ENCODE data around the gene IVD. TPM values are rescaled to one million over a fixed set of nuclear protein-coding genes. Genes with fewer than 3 reads are reported as not detected.

IVD gene
- polyA plus RNA-seq, 2 donors = 13.4 to 14.9 TPM

- H3K4me1 ChIP-seq (ENCODE audit: control insufficient read depth in 2 of 2, insufficient read depth in 2 of 2, low read length in 1 of 2) = peaks cover 2 to 11% of the 10 kb centered on the region in 2 donors
- no peaks in the 10 kb centered on the region for H3K9me3 ChIP-seq (ENCODE audit: control insufficient read depth in 2 of 2, insufficient read depth in 1 of 2, low read depth in 1 of 2, low read length in 1 of 2)
- H3K36me3 ChIP-seq (ENCODE audit: control insufficient read depth in 2 of 2, insufficient read depth in 2 of 2, low read length in 1 of 2) = no peaks in the 10 kb centered on the region
- no peak overlapping the region for H3K27ac ChIP-seq (ENCODE audit: low read depth in 2 of 2, low read length in 1 of 2)
- H3K4me3 ChIP-seq (ENCODE audit: low read depth in 1 of 2, low read length in 2 of 2) = peak overlapping the region; percentile 4 to 12
- peaks cover 4 to 8% of the 10 kb centered on the region in 2 donors for H3K27me3 ChIP-seq (ENCODE audit: control insufficient read depth in 1 of 2, insufficient read depth in 2 of 2, low read length in 2 of 2)
- WGBS, 2 donors = 1% methylated on average over 34 to 38 of the region's 39 CpGs
These were observed 30.7 kb downstream of the IVD start for GRCh38 chr15:40436116-40436891.

- 11 to 15% methylated on average over 17 of the region's 17 CpGs for WGBS, 2 donors
- no peaks in the 10 kb centered on the region for H3K36me3 ChIP-seq (ENCODE audit: control insufficient read depth in 2 of 2, insufficient read depth in 2 of 2, low read length in 1 of 2)
- peaks cover 1 to 11% of the 10 kb centered on the region in 2 donors for H3K4me1 ChIP-seq (ENCODE audit: control insufficient read depth in 2 of 2, insufficient read depth in 2 of 2, low read length in 1 of 2)
- no peaks in the 10 kb centered on the region for H3K9me3 ChIP-seq (ENCODE audit: control insufficient read depth in 2 of 2, insufficient read depth in 1 of 2, low read depth in 1 of 2, low read length in 1 of 2)
- H3K27me3 ChIP-seq (ENCODE audit: control insufficient read depth in 1 of 2, insufficient read depth in 2 of 2, low read length in 2 of 2) = peaks cover 4 to 8% of the 10 kb centered on the region in 2 donors
- no peak overlapping the region for H3K4me3 ChIP-seq (ENCODE audit: low read depth in 1 of 2, low read length in 2 of 2)
- H3K27ac ChIP-seq (ENCODE audit: low read depth in 2 of 2, low read length in 1 of 2) = no peak overlapping the region
These were observed 31.5 kb downstream of the IVD start for GRCh38 chr15:40436892-40437751.

DNA sequence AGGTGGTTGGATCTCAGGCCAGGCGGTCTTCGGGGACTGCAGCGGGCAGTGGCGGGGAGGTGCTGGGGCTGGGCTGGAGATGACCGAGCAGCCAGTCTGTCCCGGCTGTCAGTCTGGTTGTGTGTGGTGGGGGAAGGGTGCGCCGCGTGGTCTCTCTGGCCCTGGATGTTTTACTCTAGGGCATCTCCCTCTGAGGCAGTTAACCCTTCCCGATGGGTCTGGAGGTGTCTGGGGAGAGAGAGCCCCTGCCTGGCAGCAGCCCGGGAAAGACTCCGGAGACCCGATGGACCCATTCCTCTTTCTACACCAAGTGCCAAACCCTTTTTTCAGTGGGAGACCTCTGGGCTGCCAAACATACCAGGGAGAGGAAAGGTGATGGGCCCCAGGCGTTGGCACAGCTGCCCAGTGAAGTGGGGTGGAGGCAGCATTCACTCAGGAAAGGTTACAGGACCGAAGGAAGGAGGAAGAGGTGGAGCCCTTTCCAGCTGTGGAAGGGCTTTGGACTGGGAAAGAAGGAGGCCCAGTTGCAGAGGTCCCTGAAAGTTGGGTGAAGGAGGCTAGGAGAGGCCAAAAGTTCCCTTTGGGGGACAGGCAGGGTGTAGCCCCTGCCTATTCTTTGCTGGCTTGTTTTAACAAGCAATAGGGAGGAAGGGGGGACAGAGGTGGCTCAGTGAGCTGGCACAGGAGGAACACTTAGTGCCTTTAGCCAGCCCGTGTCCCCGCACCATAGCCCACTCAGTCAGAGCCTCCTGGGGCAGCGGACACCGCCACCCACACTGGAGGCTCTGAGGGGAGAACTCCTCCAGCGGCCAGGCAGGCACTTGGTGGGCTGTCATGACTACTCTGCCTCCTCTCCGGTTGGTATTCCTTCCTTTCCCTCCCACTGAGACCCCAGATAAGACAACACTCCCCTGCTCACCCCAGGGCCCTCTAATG is 32.4 kb downstream of the IVD start:
- H3K27me3 ChIP-seq (ENCODE audit: control insufficient read depth in 1 of 2, insufficient read depth in 2 of 2, low read length in 2 of 2) = peaks cover 4 to 8% of the 10 kb centered on the region in 2 donors
- 49 to 56% methylated on average over 16 to 21 of the region's 21 CpGs for WGBS, 2 donors
- H3K4me1 ChIP-seq (ENCODE audit: control insufficient read depth in 2 of 2, insufficient read depth in 2 of 2, low read length in 1 of 2) = peaks cover 0 to 12% of the 10 kb centered on the region in 2 donors

GRCh38 chr15:40438712-40439111 is 33.1 kb downstream of the IVD start:
- Histone ChIP-seq H3K27ac (ENCODE audit: low read depth in 2 of 2, low read length in 1 of 2) (no peak overlapping the region), H3K36me3 (ENCODE audit: control insufficient read depth in 2 of 2, insufficient read depth in 2 of 2, low read length in 1 of 2) (no peaks in the 10 kb centered on the region), H3K27me3 (ENCODE audit: control insufficient read depth in 1 of 2, insufficient read depth in 2 of 2, low read length in 2 of 2) (peaks cover 4 to 8% of the 10 kb centered on the region in 2 donors), H3K4me1 (ENCODE audit: control insufficient read depth in 2 of 2, insufficient read depth in 2 of 2, low read length in 1 of 2) (peaks cover 0 to 13% of the 10 kb centered on the region in 2 donors), H3K9me3 (ENCODE audit: control insufficient read depth in 2 of 2, insufficient read depth in 1 of 2, low read depth in 1 of 2, low read length in 1 of 2) (no peaks in the 10 kb centered on the region), H3K4me3 (ENCODE audit: low read depth in 1 of 2, low read length in 2 of 2) (no peak overlapping the region)
- WGBS, 2 donors = 67 to 70% methylated on average over 12 of the region's 12 CpGs

More for the DNA sequence above, 32.4 kb downstream of the IVD start:
- Histone ChIP-seq H3K9me3 (ENCODE audit: control insufficient read depth in 2 of 2, insufficient read depth in 1 of 2, low read depth in 1 of 2, low read length in 1 of 2) (no peaks in the 10 kb centered on the region), H3K27ac (ENCODE audit: low read depth in 2 of 2, low read length in 1 of 2) (no peak overlapping the region), H3K4me3 (ENCODE audit: low read depth in 1 of 2, low read length in 2 of 2) (no peak overlapping the region), H3K36me3 (ENCODE audit: control insufficient read depth in 2 of 2, insufficient read depth in 2 of 2, low read length in 1 of 2) (no peaks in the 10 kb centered on the region)

GRCh38 chr15:40439461-40439959 is 33.9 kb downstream of the IVD start:
- no peaks in the 10 kb centered on the region for H3K36me3 ChIP-seq (ENCODE audit: control insufficient read depth in 2 of 2, insufficient read depth in 2 of 2, low read length in 1 of 2)
- peaks cover 4 to 8% of the 10 kb centered on the region in 2 donors for H3K27me3 ChIP-seq (ENCODE audit: control insufficient read depth in 1 of 2, insufficient read depth in 2 of 2, low read length in 2 of 2)
- H3K4me1 ChIP-seq (ENCODE audit: control insufficient read depth in 2 of 2, insufficient read depth in 2 of 2, low read length in 1 of 2) = peaks cover 0 to 13% of the 10 kb centered on the region in 2 donors
- no peaks in the 10 kb centered on the region for H3K9me3 ChIP-seq (ENCODE audit: control insufficient read depth in 2 of 2, insufficient read depth in 1 of 2, low read depth in 1 of 2, low read length in 1 of 2)
- WGBS, 2 donors = 10 to 14% methylated on average over 15 of the region's 15 CpGs
- peak overlapping the region; percentile 43 to 68 for H3K4me3 ChIP-seq (ENCODE audit: low read depth in 1 of 2, low read length in 2 of 2)
- no peak overlapping the region for H3K27ac ChIP-seq (ENCODE audit: low read depth in 2 of 2, low read length in 1 of 2)

GRCh38 chr15:40439960-40440742 is 34.6 kb downstream of the IVD start:
- Histone ChIP-seq H3K27me3 (ENCODE audit: control insufficient read depth in 1 of 2, insufficient read depth in 2 of 2, low read length in 2 of 2) (peaks cover 4 to 8% of the 10 kb centered on the region in 2 donors), H3K36me3 (ENCODE audit: control insufficient read depth in 2 of 2, insufficient read depth in 2 of 2, low read length in 1 of 2) (no peaks in the 10 kb centered on the region), H3K4me1 (ENCODE audit: control insufficient read depth in 2 of 2, insufficient read depth in 2 of 2, low read length in 1 of 2) (peaks cover 0 to 13% of the 10 kb centered on the region in 2 donors), H3K27ac (ENCODE audit: low read depth in 2 of 2, low read length in 1 of 2) (no peak overlapping the region), H3K9me3 (ENCODE audit: control insufficient read depth in 2 of 2, insufficient read depth in 1 of 2, low read depth in 1 of 2, low read length in 1 of 2) (no peaks in the 10 kb centered on the region), H3K4me3 (ENCODE audit: low read depth in 1 of 2, low read length in 2 of 2) (peak overlapping the region; percentile 43 to 68)
- WGBS, 2 donors = 0 to 1% methylated on average over 34 to 35 of the region's 35 CpGs

DNA sequence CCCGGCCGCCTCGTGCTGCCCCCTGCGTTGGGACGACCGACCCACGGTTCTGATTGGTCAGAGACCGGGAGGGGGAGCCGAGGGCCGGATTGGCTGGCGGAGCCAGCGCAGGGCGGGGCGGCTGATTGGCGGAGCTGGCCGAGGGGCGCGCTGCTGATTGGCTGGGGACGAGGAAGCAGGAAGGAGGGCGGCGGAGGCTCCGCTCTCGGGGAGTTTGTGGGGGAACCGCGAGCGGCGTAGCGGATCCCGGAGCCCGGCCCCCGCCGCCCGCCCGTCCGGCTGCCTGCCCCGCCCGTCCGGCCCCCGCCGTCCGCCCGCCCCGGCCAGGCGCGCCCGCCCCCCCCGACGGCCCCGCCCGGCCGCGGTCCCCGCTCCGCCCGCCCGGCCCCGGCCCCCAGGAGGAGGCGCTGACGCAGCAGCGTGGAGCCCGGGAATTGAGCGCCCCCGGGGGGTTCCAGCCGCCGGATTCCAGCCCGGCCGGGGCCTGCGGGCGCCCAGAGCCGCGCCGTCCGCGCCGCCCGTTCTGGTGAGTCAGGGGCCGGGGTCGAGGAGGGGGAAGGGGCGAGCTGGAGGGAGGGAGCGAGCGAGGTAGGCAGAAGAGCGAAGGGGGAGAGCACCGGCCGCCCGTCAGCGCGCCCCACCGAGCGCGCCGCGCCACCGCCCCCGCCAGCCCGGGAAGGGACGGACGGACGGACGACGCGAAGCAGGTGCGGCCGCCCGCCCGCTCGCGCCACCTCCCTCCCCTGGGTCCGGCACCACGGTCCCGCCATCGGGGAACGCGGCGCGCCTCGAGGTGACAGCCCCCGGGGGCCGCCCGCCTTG is 35.4 kb downstream of the IVD start, which contains the start of gene BAHD1:
Gene BAHD1, plus strand, starts transcription at position 211 of the 822 bp plus-strand sequence. CDS start 17,512 bp downstream, outside the sequence.
- peaks cover 0 to under 1% of the 10 kb centered on the region in 2 donors for H3K36me3 ChIP-seq (ENCODE audit: control insufficient read depth in 2 of 2, insufficient read depth in 2 of 2, low read length in 1 of 2)
- H3K4me3 ChIP-seq (ENCODE audit: low read depth in 1 of 2, low read length in 2 of 2) = peak within 1 kb of the TSS; percentile 68 to 78
- 1% methylated on average over 38 to 119 of the region's 119 CpGs for WGBS, 2 donors
- peak within 1 kb of the TSS; percentile 38 to 52 for H3K27ac ChIP-seq (ENCODE audit: low read depth in 2 of 2, low read length in 1 of 2)
- peaks cover 4 to 8% of the 10 kb centered on the region in 2 donors for H3K27me3 ChIP-seq (ENCODE audit: control insufficient read depth in 1 of 2, insufficient read depth in 2 of 2, low read length in 2 of 2)
- peaks cover 0 to 13% of the 10 kb centered on the region in 2 donors for H3K4me1 ChIP-seq (ENCODE audit: control insufficient read depth in 2 of 2, insufficient read depth in 2 of 2, low read length in 1 of 2)
- H3K9me3 ChIP-seq (ENCODE audit: control insufficient read depth in 2 of 2, insufficient read depth in 1 of 2, low read depth in 1 of 2, low read length in 1 of 2) = no peaks in the 10 kb centered on the region
